Endothelial cell of umbilical vein (primary cell): ENCODE results near the gene CRNN. TPM values are rescaled to one million over a fixed set of nuclear protein-coding genes. Genes with fewer than 3 reads are reported as not detected.

Source experiments
- BruUV-seq: library from RNA; stranded (reverse); fragments of 400-500 nt; replicated peaks from 2 replicates; lab custom pipeline; 2021; lab: Mats Ljungman, UMichigan
- CTCF ChIA-PET: fragments of 300-600, 350-600 bp; sonication (Branson Sonifier 250); formaldehyde crosslinking; loops from one replicate; lab custom pipeline; 2021; ENCODE audit warnings: antibody characterized with exemption, inconsistent platforms; lab: Charles Lee
- POLR2A ChIA-PET: fragments of 300-600, 350-600 bp; sonication (Branson Sonifier 250); formaldehyde crosslinking; loops from one replicate; lab custom pipeline; 2021; ENCODE audit warnings: antibody characterized with exemption, inconsistent platforms; lab: Charles Lee
- DNase-seq: peaks from one replicate; pipeline ENCODE4 v3.0.0-alpha.2; 2011; ENCODE audit warnings: low read depth, low spot score
- FAIRE-seq: peaks from 2 replicates; lab custom pipeline; 2011; peaks lifted over from hg19 to GRCh38; lab: Jason Lieb, UNC
- H2AFZ ChIP-seq: 2 replicates; pipeline ENCODE4 v1.6.0; 2012; ENCODE audit warnings: low read depth, low read length, control low read depth, inconsistent platforms
- H3K27ac ChIP-seq: 2 replicates; pipeline ENCODE4 v1.5.1; 2011; ENCODE audit warnings: low read depth, mild to moderate bottlenecking, control low read depth, low read length, moderate library complexity; ENCODE audit not compliant: insufficient read depth
- H3K27me3 ChIP-seq, 2 experiments: 2 replicates each; pipeline versions ENCODE4 v1.6.0 to v1.6.1; 2011; ENCODE audit warnings: low read length in 2 of 2, mixed read lengths in 1 of 2; ENCODE audit not compliant: control insufficient read depth in 2 of 2, insufficient read depth in 2 of 2
- H3K36me3 ChIP-seq, 2 experiments: 2 replicates in 1 of 2; 3 replicates in 1 of 2; pipeline ENCODE4 v1.5.1; 2011; ENCODE audit warnings: low read length in 2 of 2, mild to moderate bottlenecking in 1 of 2, moderate library complexity in 1 of 2; ENCODE audit not compliant: control insufficient read depth in 2 of 2, insufficient read depth in 2 of 2; ENCODE audit errors: extremely low read depth in 1 of 2
- H3K4me1 ChIP-seq: 3 replicates; pipeline ENCODE4 v1.5.1; 2011; ENCODE audit warnings: mild to moderate bottlenecking, low read length; ENCODE audit not compliant: control insufficient read depth, insufficient read depth; ENCODE audit errors: extremely low read depth
- H3K4me2 ChIP-seq: 2 replicates; pipeline ENCODE4 v1.6.1; 2011; ENCODE audit warnings: low read length, control low read depth, mixed read lengths; ENCODE audit not compliant: insufficient read depth
- H3K4me3 ChIP-seq, 3 experiments: fragments of 200-600 bp in 1 of 3; sonication (generic), shearing (Covaris generic) in 1 of 3; replicated peaks in 1 of 3; 2 replicates each; pipeline ENCODE4 v1.5.1; 2011 to 2016; ENCODE audit warnings: control low read depth in 3 of 3, low read length in 3 of 3, mild to moderate bottlenecking in 2 of 3, inconsistent platforms in 1 of 3, low read depth in 1 of 3, moderate library complexity in 1 of 3; ENCODE audit not compliant: insufficient read depth in 1 of 3
- H3K79me2 ChIP-seq: 2 replicates; pipeline ENCODE4 v1.6.0; 2012; ENCODE audit warnings: low read length, inconsistent platforms; ENCODE audit not compliant: control insufficient read depth, insufficient read depth
- H3K9ac ChIP-seq: replicated peaks from 2 replicates; pipeline ENCODE3; 2011; ENCODE audit warnings: low read length, control low read depth; ENCODE audit not compliant: insufficient read depth; ENCODE audit errors: extremely low read depth
- H3K9me1 ChIP-seq: replicated peaks from 3 replicates; pipeline ENCODE4 v1.6.0; 2011; ENCODE audit warnings: mild to moderate bottlenecking, low read length; ENCODE audit not compliant: control insufficient read depth, insufficient read depth; ENCODE audit errors: extremely low read depth
- H3K9me3 ChIP-seq: replicated peaks from 2 replicates; pipeline ENCODE4 v1.5.1; 2012; ENCODE audit warnings: low read length, inconsistent platforms; ENCODE audit not compliant: control insufficient read depth, insufficient read depth
- H4K20me1 ChIP-seq: replicated peaks from 2 replicates; pipeline ENCODE3; 2011; ENCODE audit warnings: mild to moderate bottlenecking, low read length; ENCODE audit not compliant: control insufficient read depth, insufficient read depth; ENCODE audit errors: extremely low read depth
- CTCF ChIP-seq, 2 donors: IDR thresholded peaks; 1 replicate in 1 of 2; 2 replicates in 1 of 2; pipeline ENCODE4 v1.5.1; 2011; ENCODE audit warnings: low read length in 2 of 2, mild to moderate bottlenecking in 2 of 2, moderate library complexity in 2 of 2, control low read depth in 1 of 2, inconsistent platforms in 1 of 2, low read depth in 1 of 2; ENCODE audit not compliant: insufficient read depth in 1 of 2; ENCODE audit errors: extremely low read depth in 1 of 2
- EZH2 ChIP-seq: IDR thresholded peaks from 2 replicates; pipeline ENCODE4 v1.6.1; 2012; ENCODE audit warnings: borderline replicate concordance, low read depth, mild to moderate bottlenecking, moderate library complexity, low read length, inconsistent platforms; ENCODE audit not compliant: severe bottlenecking
- FOS ChIP-seq: IDR thresholded peaks from 2 replicates; pipeline ENCODE4 v1.6.1; 2011; ENCODE audit warnings: mild to moderate bottlenecking, low read length, moderate library complexity, borderline replicate concordance; ENCODE audit not compliant: insufficient read depth
- MAX ChIP-seq: IDR thresholded peaks from 2 replicates; pipeline ENCODE4 v1.6.1; 2011; ENCODE audit not compliant: insufficient read depth, insufficient read length
- MYC ChIP-seq: IDR thresholded peaks from one replicate; pipeline ENCODE4 v1.6.1; 2011; ENCODE audit warnings: mild to moderate bottlenecking, low read depth, low read length
- POLR2A ChIP-seq: IDR thresholded peaks from 2 replicates; pipeline ENCODE4 v1.6.1; 2012; ENCODE audit warnings: low read depth, mild to moderate bottlenecking, control low read depth, low read length
- POLR2AphosphoS5 ChIP-seq: IDR thresholded peaks from 2 replicates; pipeline ENCODE4 v1.6.1; 2012; ENCODE audit warnings: low read depth, mild to moderate bottlenecking, control low read depth, low read length, moderate library complexity; ENCODE audit not compliant: insufficient read depth
- dilution Hi-C: fragments of 300-500 bp; cut with MboI; formaldehyde crosslinking; loops from one replicate; pipeline ENCODE4 v1.15.0; 2019; ENCODE audit warnings: low sequenced_read_pairs; ENCODE audit not compliant: extremely low pct_ligation_motif_present
- intact Hi-C: fragments of 100-400 bp; cut with micrococcal nuclease; formaldehyde crosslinking; loops from one replicate; pipeline ENCODE4 v1.10.0; 2022
- polyA plus RNA-seq, 4 experiments: library from polyadenylated mRNA; depleted of rRNA in 3 of 4; stranded (reverse) in 3 of 4; unstranded in 1 of 4; fragments of >200 nt; gene quantifications; 2 replicates each; pipeline versions ENCODE4 v1.2.1 to v1.2.3, GENCODE V29; 2011 to 2012; ENCODE audit warnings: missing spikeins in 1 of 4
- total RNA-seq: library from RNA; stranded (reverse); gene quantifications from 2 replicates; pipeline ENCODE4 v1.2.3, GENCODE V29; 2021

The CRNN gene
- total and polyA plus RNA-seq, 2 donors (not counting 3 experiments of a cell fraction or from before 2014, with no cell fraction given), result not detected

- H3K4me1 ChIP-seq, result no peaks in the 10 kb centered on the region
- no peak overlapping the region for H2AFZ ChIP-seq
- TF ChIP-seq POLR2AphosphoS5 (no peak), FOS (no peak), CTCF (IDR thresholded peaks at IDR 0.05; ENCODE audit: extremely low read depth in 1 of 2, insufficient read depth in 1 of 2, low read depth in 1 of 2, low read length in 2 of 2) (no peak), POLR2A (no peak), MYC (no peak), EZH2 (no peak), MAX (no peak)
- no peaks in the 10 kb centered on the region for H4K20me1 ChIP-seq
- intact Hi-C loops, result no loop called here
- H3K27ac ChIP-seq, result no peak overlapping the region
- FAIRE-seq, result no peak
- dilution Hi-C loops, result no loop called here
- ChIA-PET CTCF (interaction anchor here (1.3 to 1.5 kb wide), 5 partner anchors 10 to 248 kb away, joined by 4 to 8 read pairs (median 4); no protein-coding TSS in a partner anchor), POLR2A (no interaction called here)
- no peaks in the 10 kb centered on the region for H3K9me1 ChIP-seq
- no peak overlapping the region for H3K9ac ChIP-seq
- DNase-seq, result no peak
- BruUV-seq, result no TSS peak
- no peaks in the 10 kb centered on the region for H3K9me3 ChIP-seq
- no peaks in the 10 kb centered on the region for H3K36me3 ChIP-seq
- no peak overlapping the region for H3K4me3 ChIP-seq
- no peaks in the 10 kb centered on the region for H3K79me2 ChIP-seq
- peaks cover 0 to 4% of the 10 kb centered on the region in 2 experiments for H3K27me3 ChIP-seq
- no peak overlapping the region for H3K4me2 ChIP-seq
Measured at GRCh38 chr1:152436593-152437496, 22.8 kb upstream of the CRNN start.
